ENCODE results near the gene PDGFA. TPM values are rescaled to one million over a fixed set of nuclear protein-coding genes. Genes with fewer than 3 reads are reported as not detected.

Gene PDGFA
- total RNA-seq, 1 experiment from 2014 or later = 35.8 TPM

GRCh38 chr7:496528-497295 lies 22.9 kb downstream of the PDGFA start:
- Histone ChIP-seq H3K27ac (ENCODE audit: insufficient read length, low read depth, low read length) (no peak overlapping the region), H2BK15ac (ENCODE audit: low read depth, low read length) (no peak overlapping the region), H3K18ac (ENCODE audit: insufficient read length, low read depth, low read length) (no peak overlapping the region), H3K79me1 (ENCODE audit: insufficient read depth, low read depth, low read length, poor library complexity, severe bottlenecking) (no peaks in the 10 kb centered on the region), H3K4me2 (ENCODE audit: insufficient read depth, insufficient read length, low read length) (no peak overlapping the region), H4K91ac (ENCODE audit: insufficient read length, low read depth, low read length) (no peak overlapping the region), H3K27me3 (ENCODE audit: insufficient read depth, low read length) (no peaks in the 10 kb centered on the region), H4K8ac (replicated peaks; ENCODE audit: insufficient read length, low read depth, low read length) (no peak overlapping the region), H2BK12ac (ENCODE audit: insufficient read length, low read depth, low read length) (no peak overlapping the region), H2BK5ac (ENCODE audit: insufficient read length, low read length) (no peak overlapping the region), H3K9me3 (ENCODE audit: control insufficient read depth, low read depth, low read length) (no peaks in the 10 kb centered on the region), H3K4me1 (ENCODE audit: insufficient read depth, low read length) (no peaks in the 10 kb centered on the region), H2AK5ac (ENCODE audit: insufficient read length, low read length) (no peak overlapping the region), H3K56ac (ENCODE audit: insufficient read length, low read depth, low read length) (no peak overlapping the region), H2BK20ac (ENCODE audit: low read depth, low read length, poor library complexity, severe bottlenecking) (no peak overlapping the region), H2BK120ac (ENCODE audit: low read depth, low read length, poor library complexity, severe bottlenecking) (no peak overlapping the region), H3K79me2 (ENCODE audit: insufficient read depth, low read length) (no peaks in the 10 kb centered on the region), H3K4ac (ENCODE audit: low read depth, low read length) (no peak overlapping the region), H3K23me2 (ENCODE audit: insufficient read length, low read depth, low read length, poor library complexity, severe bottlenecking) (no peaks in the 10 kb centered on the region), H3T11ph (ENCODE audit: low read length) (no peak overlapping the region), H4K5ac (ENCODE audit: insufficient read length, low read depth, low read length) (no peak overlapping the region), H4K20me1 (ENCODE audit: control insufficient read depth, insufficient read depth, insufficient read length) (no peaks in the 10 kb centered on the region), H3K14ac (ENCODE audit: insufficient read depth, low read length) (no peak overlapping the region), H3K23ac (ENCODE audit: insufficient read length, low read depth, low read length) (no peak overlapping the region), H3K9ac (ENCODE audit: extremely low read depth, insufficient read length, low read length) (no peak overlapping the region), H2AFZ (ENCODE audit: low read length) (no peak overlapping the region)
- H3K9me3 Mint-ChIP-seq = peaks cover 0 to 5% of the 10 kb centered on the region in 2 experiments; a peak in 3 of 5 replicates
- peak overlapping the region in 2 of 3 experiments; percentile 35 to 91; a peak in 2 of 7 replicates for H3K27ac Mint-ChIP-seq
- no peak for DNase-seq
- no peaks in the 10 kb centered on the region; the same call in 1 of the 2 replicates for H3K27me3 Mint-ChIP-seq (ENCODE audit: low read depth)
- no peak for TF ChIP-seq CTCF (conservative IDR thresholded peaks at IDR 0.05)
- H3K36me3 Mint-ChIP-seq (ENCODE audit: insufficient read depth in 1 of 3, low read depth in 3 of 3) = peaks cover 35 to 50% (median 40%) of the 10 kb centered on the region in 3 experiments
- no CpG with 5 or more reads among the region's 24 CpGs for WGBS (ENCODE audit: extremely low coverage, insufficient read length, low lambda C conversion rate)
- peaks cover 3 to 13% of the 10 kb centered on the region in 2 experiments; a peak in 3 of 4 replicates for H3K4me1 Mint-ChIP-seq
- no peak overlapping the region for H3K4me3 Mint-ChIP-seq

Data from H9 (cell line).